HCT116 (cell line): ENCODE measurements around the gene ANKMY2.

Experiments used
- ATF3 ChIP-seq: IDR thresholded peaks from 2 replicates; pipeline ENCODE4 v1.6.1; 2012
- CTCF ChIP-seq, 3 experiments: fragments of 200-600 bp in 1 of 3; sonication (generic) in 1 of 3; IDR thresholded peaks in 2 of 3; conservative IDR thresholded peaks in 1 of 3; 2 replicates each; pipeline ENCODE4 v1.5.1; 2012 to 2017; ENCODE audit warnings: low read depth in 2 of 3, low read length in 2 of 3, antibody characterized with exemption in 1 of 3, borderline replicate concordance in 1 of 3, control low read depth in 1 of 3, mild to moderate bottlenecking in 1 of 3, mixed read lengths in 1 of 3, mixed run types in 1 of 3, moderate library complexity in 1 of 3; ENCODE audit not compliant: insufficient read depth in 1 of 3
- MAX ChIP-seq: IDR thresholded peaks from 2 replicates; pipeline ENCODE4 v1.6.1; 2012
- POLR2A ChIP-seq: IDR thresholded peaks from 2 replicates; pipeline ENCODE4 v1.7.0; 2011; ENCODE audit warnings: borderline replicate concordance; ENCODE audit not compliant: insufficient read depth, insufficient read length; ENCODE audit errors: extremely low read depth
- POLR2AphosphoS5 ChIP-seq: IDR thresholded peaks from 2 replicates; pipeline ENCODE4 v1.6.1; 2011; ENCODE audit warnings: mild to moderate bottlenecking, low read depth, low read length, moderate library complexity
- RAD21 ChIP-seq: IDR thresholded peaks from 2 replicates; pipeline ENCODE4 v1.6.1; 2012; ENCODE audit warnings: low read depth, mild to moderate bottlenecking

GRCh38 chr7:16586081-16586874 is 59.3 kb downstream of the ANKMY2 start:
- TF ChIP-seq CTCF (IDR thresholded peaks at IDR 0.05 in 2 of 3, conservative IDR thresholded peaks at IDR 0.05 in 1 of 3; ENCODE audit: borderline replicate concordance in 1 of 3, insufficient read depth in 1 of 3, low read depth in 2 of 3, low read length in 2 of 3): no peak
- TF ChIP-seq POLR2A: no peak
- no peak for TF ChIP-seq POLR2AphosphoS5
- TF ChIP-seq RAD21: no peak
- TF ChIP-seq MAX: no peak
- no peak for TF ChIP-seq ATF3
